Stimulated activated CD4-positive, alpha-beta T cell treated with anti-CD3 and anti-CD28 coated beads, Interleukin-4, amount 100 ng/mL, for 48 hours (primary cell): Measurements from ENCODE around the gene IFNG-AS1.

Experiments
- DNase-seq, 2 donors: peaks; one replicate each; pipeline ENCODE4 v3.0.0-alpha.2; 2020; ENCODE audit warnings: low read depth in 2 of 2

The IFNG-AS1 gene

GRCh38 chr12:68036642-68037041, 47.4 kb downstream of the IFNG-AS1 start:
- DNase-seq, result no peak

DNA sequence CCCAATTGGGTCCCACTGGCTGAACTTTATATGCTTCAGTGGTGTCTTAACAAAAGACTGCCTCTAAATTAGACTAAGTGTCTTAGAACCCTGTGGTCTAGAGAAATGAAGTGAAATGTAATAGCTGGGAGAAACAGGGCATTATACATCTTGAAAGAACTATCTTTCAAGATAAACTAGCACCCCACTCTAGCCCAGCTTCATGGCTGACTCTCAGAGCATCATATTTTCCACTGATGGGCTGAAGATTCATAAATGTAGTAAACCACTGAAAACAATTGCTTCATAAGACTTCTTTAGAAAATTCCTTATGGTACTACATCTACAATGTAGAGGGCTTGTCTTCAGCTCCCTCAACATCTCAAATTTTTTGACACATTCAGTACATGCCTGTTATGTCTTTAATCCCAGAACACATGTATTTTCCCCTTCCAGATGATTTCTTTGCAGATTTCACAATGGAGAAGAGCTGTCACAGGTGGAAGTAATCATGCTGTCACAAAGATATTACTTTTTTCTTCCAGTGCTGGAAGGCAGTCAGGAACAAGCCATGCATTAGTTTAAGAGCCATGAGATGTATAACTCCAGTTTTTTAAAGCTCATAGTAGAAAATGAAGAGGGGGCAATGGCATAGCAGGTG, 48.5 kb downstream of the IFNG-AS1 start:
- no peak for DNase-seq

DNA sequence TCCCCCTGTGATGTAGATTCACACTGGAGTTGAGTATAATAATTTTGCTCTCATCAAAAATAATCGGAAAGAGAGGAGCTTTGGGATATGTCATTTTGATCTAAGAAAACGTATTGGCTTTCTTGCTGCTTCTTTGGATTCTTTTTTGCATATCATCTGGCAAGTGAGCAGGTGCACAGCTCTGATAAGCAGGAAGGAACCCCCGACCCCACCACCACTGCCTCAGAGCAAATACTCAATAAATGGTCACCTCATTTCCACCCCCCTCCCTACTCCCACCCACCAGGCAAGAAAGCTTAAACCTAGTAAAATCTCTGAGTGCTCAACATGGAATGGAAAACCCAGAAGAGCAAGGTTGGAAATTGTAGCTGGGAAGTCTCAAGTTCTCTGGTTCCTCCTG, 49.4 kb downstream of the IFNG-AS1 start:
- DNase-seq, result no peak

DNA sequence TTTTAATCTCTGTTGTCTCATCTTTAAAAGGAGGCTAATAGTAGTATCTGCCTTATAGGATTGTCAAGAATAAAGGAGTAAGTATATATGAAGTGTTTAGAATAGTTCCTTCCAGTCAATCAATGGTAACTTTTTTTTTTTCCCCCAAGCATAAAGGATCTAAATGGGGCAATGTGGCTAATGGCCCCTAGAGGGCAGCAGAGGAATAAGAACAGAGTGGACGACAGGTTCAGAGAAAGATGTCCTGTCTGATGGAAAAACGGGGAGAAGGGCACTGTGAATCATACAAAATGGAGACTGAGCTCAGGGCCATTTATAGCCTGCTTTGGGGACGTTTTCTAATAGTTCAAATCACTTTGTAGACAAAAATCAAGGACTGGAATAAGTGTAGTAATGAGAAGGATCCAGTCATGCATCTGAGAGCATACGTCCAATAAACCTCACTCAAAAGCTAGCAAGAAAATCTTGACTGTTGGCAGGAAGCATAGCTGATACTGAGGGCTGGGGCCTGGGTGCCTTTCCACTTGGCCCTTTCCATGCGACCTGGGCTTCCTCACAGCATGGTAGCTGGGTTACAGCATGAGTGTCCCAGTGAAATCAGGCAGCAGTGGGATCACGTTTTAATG, 51.3 kb downstream of the IFNG-AS1 start:
- DNase-seq, result peak; percentile 43 to 46

- DNase-seq, result peak in 1 of 2 donors; percentile 21
These were observed 53.0 kb downstream of the IFNG-AS1 start for GRCh38 chr12:68042212-68042699.

DNA sequence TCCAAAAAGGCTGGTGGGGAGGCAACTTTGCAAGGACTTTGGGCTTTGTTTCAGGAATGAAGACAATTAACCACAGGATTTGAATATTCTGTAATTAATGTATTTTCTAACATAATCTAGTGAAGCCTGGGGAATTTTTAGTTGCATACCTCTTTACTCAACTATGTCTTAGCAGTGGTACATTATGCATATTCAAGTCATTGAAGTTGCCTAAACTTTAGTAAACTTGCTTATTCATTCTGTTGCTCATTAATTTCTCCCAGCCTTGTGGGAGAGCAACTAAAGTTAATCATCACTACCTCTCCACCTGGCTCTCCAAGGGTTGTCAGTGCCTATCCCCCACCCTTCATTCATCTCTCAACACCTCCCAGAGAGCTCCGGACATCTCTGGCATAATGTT, 54.2 kb downstream of the IFNG-AS1 start:
- no peak for DNase-seq

GRCh38 chr12:68048648-68049297, 59.5 kb downstream of the IFNG-AS1 start:
- no peak for DNase-seq

GRCh38 chr12:68056300-68056699, 67.1 kb downstream of the IFNG-AS1 start:
- DNase-seq, result no peak

DNA sequence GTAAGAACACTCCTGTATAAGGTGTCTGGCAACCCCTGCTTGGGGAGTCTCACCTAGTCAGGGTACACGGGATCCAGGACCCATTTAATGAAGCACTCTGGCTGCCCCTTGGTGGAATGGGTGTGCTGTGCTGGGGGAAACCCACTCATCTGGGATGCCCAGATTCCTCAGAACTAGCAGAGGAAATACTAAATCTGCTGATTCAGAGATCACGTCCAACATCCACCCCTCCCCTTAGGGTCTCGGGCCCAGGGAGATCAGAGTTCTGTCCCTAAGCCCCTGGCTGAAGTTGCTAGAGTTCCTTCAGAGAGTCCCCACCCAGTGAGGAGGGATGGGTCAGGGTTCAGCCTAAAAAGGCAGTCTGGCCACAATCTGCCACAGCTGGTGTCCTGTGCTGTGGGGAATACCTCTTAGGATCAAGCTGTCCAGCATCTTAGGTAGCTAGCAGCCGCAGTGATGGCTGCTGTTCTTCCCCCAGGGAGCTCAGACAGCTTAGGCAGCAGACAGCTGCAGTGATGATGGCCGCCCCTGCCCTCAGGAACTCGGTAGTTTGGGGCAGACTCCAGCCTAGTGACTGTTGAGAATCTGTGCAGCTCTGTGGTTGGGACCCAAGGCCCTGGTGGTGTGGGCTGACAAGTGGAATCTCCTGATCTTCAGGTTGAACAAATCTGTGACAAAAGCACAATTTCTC, 74.8 kb downstream of the IFNG-AS1 start:
- DNase-seq, result no peak

- DNase-seq, result no peak
These were observed 75.9 kb downstream of the IFNG-AS1 start for GRCh38 chr12:68065163-68065562.

- DNase-seq, result no peak
These were observed 76.4 kb downstream of the IFNG-AS1 start for GRCh38 chr12:68065687-68066086.

DNA sequence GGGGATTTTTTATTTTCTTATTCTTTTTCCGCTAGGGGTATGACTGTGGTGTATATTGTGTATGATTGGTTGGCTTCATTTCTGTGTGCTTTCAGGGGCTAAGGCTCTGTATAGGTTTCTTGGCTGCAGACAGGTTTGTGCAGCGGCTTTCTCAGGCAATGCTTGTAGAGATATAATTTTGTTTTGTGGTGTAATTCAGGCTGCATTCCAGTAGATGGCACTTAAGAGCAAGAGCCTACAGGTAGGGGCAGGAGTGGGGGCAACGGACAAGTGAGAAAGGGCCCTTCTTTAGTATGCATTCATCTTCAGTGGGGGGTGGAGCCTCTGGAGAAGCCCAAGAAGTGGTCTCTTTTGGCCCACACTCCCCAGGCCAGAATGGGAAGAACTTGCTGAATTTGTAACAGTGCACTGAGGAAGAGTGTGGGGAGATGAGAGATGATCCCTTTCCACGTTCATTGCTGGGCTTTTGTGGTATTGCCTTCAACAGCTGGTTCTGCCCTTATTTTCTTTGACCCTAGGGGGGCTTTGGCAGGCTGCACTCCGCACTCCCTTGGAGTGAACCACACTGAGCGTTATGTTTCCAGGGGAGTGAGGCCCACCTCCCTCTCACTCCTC, 78.6 kb downstream of the IFNG-AS1 start:
- DNase-seq, result no peak

DNA sequence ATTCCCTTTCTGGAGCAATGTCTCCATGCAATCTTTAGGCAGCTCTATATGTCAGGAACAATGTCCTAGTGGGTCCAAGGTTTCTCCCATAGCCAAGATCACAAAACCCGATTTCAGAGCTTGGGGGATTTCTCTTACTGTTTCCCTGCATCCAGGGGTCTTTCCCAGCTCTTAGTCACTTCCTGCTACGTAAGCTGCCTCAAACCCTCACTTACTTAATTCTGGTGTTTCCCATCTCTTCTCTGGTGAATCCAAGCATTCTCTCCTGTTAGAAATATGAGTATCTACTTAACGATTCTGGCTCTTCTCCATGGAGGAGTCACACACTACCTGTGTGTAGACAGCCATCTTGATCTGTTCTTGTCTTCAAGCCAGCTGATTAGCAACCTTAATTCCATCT, 80.0 kb downstream of the IFNG-AS1 start:
- DNase-seq, result no peak
